ELR (cell line): ENCODE data around the gene KLHL34.

ENCODE experiments used
- DNase-seq: peaks from one replicate; pipeline ENCODE4 v3.0.0-alpha.2; 2015; ENCODE audit warnings: low read depth

The KLHL34 gene

DNA sequence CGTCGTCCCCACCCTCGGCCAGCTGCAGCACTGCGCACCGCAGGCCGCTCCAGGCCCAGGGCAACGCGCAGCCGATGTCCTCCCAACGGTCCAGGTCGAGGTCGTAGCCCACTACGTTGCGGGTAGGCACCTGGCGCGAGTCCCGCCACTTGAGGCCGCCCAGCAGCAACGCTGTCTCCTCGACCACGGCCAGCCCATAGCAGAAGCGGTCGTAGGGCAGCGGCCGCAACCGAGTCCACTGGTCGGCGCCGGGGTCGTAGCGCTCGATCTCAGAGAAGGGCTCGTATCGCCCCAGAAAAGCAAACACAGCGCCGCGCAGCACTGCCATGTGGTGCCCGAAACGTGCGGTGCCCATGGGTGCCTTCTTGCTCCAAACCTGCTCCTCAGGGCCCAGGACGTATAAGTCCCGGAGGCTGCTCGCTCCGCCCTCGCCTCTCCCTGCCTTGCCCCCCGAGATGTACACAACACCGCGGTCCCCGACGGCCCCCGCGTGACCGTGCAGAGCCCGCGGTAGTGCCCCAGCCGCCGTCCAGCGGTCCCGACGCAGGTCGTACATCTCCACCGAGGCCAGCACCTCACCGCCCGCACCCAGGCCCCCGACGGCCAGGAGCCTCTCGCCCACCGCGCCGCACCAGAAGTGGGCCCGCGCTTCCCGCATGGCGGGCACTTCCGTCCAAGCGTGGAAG is 2.1 kb downstream of the KLHL34 start:
- DNase-seq: no peak

DNA sequence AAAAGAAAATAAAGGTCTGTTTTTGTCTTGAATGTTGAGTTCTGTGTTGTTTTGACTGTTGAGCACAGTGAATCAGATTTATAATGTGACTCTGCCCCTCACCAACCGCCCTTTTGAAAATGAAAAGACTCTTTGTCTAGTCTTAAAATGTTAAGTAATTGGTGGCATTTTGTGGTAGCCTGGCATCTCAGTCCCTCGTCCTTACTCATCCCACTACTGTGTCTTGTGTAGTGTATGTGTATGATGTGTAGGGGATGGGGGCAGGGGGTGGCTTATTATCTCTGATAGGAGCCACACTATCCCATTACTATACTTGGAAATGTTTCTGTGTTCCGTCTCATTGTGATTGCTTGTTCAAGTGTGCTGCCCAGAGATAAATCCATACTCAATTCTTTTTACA is 12.2 kb downstream of the KLHL34 start:
- no peak for DNase-seq

DNA sequence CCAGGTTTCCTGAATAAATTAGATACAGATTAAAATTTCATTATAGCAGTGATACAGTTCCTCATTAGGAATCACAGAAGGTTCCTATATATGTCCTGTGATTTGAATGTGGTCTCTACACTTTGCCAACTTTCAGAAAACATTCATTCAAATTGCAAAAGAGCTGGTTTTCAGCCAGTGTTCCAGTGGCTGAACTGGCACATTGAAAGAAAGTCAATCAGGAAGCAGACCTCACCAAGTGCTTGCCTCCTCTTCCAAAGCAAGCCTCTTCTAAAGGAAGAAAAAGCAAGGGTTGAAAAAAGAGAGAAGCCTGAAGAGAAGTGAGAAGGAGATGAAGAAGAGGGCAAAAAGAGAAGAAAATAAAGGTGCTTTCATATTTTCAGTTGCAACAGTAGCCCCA is 12.7 kb downstream of the KLHL34 start:
- no peak for DNase-seq

DNA sequence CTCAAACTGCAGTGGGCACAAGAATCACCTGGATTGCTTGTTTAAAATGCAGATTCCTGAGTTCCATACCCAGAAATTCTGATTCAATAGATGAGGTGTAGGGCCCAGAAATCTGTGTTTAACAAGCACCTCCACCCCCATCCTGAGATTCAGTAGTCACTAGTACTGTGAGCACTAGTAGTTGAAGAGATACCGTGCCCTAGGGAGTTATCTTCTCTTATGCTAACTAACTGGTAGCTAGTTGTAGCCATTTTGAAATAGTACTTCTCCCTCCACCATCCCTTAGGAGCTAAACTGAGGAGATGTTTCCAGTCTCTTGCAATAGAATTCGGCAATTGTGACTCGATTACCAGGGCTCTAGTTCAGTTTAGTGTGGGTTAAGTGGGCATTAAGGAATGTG is 18.4 kb downstream of the KLHL34 start:
- DNase-seq: no peak

DNA sequence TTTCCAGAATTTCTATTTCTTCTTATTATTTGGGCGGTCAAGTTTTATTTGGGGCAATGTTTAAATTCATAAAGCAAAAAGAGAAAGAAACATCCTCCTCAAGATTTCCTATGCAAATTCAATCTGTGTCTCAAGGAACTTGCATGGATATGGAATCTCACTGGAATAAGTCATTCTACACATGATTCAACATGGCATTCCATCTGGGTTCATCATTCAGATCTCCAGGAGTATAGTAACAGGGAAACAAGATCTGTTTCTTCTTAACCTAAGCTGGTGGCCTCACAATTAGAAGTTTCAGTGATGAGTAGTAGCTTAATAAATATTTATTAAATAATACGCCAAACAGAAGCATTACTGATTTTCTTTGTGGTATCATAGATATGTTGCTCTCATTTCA is 19.8 kb downstream of the KLHL34 start:
- DNase-seq: peak; percentile 78

DNA sequence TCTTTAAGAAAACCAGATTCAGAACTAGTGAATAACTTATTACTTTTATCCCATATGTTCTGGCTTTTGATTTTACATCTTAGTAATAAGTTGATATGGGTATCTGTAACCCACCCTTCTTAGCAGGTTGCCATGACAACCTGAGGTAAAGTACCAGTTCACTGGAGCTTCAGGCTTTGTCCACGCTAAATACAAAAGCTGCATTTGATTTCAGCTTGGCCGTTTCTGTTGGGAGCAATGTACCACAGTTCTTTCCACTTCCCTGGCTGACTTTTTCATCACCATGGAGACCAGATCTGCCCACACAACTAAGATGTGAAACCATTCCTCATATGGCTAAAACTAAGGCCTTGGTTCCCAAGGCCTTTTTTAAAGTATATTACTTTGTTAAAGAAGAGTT is 26.1 kb downstream of the KLHL34 start:
- no peak for DNase-seq

DNA sequence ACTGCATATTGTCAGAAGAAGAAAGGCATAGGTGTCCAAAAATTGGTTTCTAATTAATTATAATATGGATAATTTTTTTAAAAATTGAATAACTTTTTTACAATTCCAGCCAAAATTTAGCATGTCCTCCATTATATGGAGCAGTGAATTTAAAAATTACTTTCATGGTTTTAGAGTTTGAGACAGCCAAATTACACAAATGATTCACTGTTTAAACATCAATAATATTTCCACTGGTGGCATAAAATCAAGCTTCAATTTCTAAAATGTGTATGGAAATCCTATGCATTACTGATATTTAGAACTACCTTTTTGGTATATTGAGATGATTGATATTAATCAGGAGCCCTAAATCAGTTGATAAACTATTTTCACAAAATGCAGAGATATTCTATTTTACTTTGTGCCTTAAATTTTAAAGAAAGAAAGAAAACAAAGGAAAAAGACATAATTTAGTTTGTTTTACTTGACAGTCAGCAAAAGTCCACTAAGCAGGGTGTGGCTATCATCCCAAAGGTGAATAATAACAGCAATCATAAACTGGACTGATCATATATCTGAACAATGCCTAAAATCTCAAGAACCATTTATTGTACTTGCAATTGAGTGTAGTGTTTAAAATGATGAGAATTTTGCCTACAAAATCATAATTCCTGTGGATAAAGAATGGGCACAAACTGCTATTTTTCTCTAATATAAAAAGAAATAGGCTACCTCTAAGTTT is 34.2 kb downstream of the KLHL34 start:
- DNase-seq: no peak

DNA sequence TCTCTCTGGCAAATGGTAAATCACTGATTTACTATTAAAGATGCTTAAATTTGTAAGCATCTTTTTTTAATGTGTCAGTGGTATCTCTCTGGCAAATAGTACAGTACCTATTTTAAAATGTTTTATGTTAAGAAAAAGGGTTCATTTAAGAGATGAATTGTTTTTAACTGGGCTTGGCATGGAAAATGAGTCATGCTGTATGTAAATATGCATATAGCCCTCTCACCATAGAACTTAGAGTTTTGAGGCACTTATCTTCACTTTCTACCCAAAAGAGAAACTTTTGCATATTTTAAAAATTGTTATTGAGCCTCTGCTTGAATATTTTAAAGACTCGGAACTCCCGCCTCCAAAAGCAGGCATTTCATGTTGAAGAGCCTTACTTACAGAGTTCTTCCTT is 37.9 kb downstream of the KLHL34 start:
- DNase-seq: no peak

DNA sequence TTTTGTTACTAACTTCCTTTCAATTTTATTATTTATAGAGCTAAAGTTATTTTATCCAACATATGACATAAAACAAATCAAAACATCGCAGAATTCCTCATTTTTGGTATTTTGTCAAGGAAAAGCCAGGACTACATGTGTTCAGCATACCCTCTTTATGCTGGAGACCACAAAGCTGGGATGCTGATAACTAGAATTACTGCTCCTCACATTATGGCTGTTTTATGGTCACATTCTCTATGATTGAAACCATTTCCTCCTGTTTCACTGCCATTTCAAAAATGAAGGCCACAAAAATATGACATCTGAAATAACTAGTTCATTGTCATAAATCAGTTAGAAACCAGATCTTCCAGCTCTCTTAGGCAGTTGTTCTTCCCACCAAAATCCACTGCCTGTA is 41.7 kb downstream of the KLHL34 start:
- DNase-seq: no peak

DNA sequence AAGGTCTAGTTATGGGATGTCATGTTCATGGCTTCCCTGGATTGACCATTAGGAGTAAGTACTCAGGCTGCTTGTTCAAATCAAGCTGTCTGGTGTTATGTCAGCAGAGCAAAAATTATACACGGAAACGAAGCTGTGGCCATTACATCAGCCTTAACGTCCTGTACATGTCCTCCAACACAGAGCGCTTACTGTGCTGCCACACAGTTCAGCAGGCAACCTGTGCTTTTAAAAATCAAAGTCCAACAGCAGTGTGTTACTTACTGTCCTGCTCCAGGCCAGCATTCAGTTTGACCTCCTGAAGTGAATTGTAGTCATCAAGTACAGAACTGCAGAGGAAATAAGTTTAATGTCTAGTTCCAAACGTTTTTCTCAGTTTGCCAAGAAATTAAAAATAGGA is 46.0 kb downstream of the KLHL34 start:
- DNase-seq: no peak

DNA sequence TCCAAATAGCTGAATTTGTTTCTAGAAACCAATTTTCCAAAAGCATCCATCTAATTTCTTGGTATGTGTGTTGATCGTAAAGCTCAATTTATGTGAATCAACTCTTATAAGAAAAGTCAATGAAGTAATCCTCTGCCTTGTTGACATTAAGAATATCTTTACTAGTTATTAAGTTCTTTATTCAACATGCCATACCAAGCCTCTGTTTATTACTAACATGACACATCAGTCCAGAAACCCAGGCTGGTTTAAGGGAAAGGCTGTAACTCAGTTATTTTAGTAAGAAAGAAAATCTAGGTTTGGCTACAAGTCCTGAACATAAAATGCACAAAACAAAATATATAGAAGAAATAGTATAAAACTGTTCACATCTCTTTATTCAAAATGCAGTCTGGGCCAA is 48.0 kb downstream of the KLHL34 start:
- DNase-seq: no peak

DNA sequence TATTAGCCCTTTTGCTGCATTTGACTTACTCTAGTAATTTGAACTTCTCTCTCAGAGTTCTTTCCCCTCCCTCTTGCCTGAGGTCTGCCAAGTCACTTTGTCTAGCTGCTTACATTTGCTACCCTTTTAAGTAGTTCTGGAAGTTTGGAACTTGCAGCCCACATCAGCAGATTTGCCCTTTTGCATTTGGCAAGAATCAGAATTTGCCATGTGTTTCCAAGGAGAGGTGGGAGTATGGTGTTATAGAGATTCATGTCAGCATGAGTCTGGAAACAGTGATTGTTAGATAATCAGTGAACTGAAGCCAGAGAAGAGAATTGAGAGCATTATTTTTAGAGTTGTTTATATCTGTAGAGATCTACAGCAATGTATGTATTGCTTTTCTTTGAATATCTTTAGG is 52.1 kb downstream of the KLHL34 start:
- DNase-seq: no peak
